Stimulated activated naive B cell treated with anti-CD40 and anti-IgM and Interleukin-4, amounts not matched to agents 10 μg/mL and 1 μg/mL and 100 μg/mL, for 72 hours (primary cell): Measurements from ENCODE around the gene TAS1R2.

Experiments
- ATAC-seq, 2 donors: fragments of 150-1000 bp; cut with Tn5 transposase; replicated peaks; 2 replicates each; pipeline ENCODE4 v1.10.0; 2021; ENCODE audit warnings: moderate library complexity in 1 of 2
- DNase-seq: peaks from one replicate; pipeline ENCODE4 v3.0.0; 2021
- H3K27ac Mint-ChIP-seq: one replicate; pipeline ENCODE4 v1.8.0; 2022; ENCODE audit warnings: mild to moderate bottlenecking, mixed read lengths
- H3K27me3 Mint-ChIP-seq, 2 donors: one replicate each; pipeline ENCODE4 v1.8.0; 2022; ENCODE audit warnings: mixed read lengths in 2 of 2
- H3K36me3 Mint-ChIP-seq, 2 donors: one replicate each; pipeline ENCODE4 v1.8.0; 2022; ENCODE audit warnings: mixed read lengths in 2 of 2, mild to moderate bottlenecking in 1 of 2
- H3K4me1 Mint-ChIP-seq, 2 donors: one replicate each; pipeline ENCODE4 v1.8.0; 2022; ENCODE audit warnings: mixed read lengths in 2 of 2, mild to moderate bottlenecking in 1 of 2
- H3K4me3 Mint-ChIP-seq, 2 donors: one replicate each; pipeline ENCODE4 v1.8.0; 2022; ENCODE audit warnings: mild to moderate bottlenecking in 2 of 2, mixed read lengths in 2 of 2, moderate library complexity in 1 of 2
- H3K9me3 Mint-ChIP-seq, 2 donors: one replicate each; pipeline ENCODE4 v1.8.0; 2022; ENCODE audit warnings: mixed read lengths in 2 of 2, mild to moderate bottlenecking in 1 of 2

TAS1R2 gene

GRCh38 chr1:18814874-18815531 lies 44.5 kb downstream of the TAS1R2 start:
- H3K9me3 Mint-ChIP-seq: no peaks in the 10 kb centered on the region
- no peak overlapping the region for H3K27ac Mint-ChIP-seq
- no peak for DNase-seq
- peaks cover 51 to 54% of the 10 kb centered on the region in 2 donors for H3K27me3 Mint-ChIP-seq
- no peaks in the 10 kb centered on the region for H3K36me3 Mint-ChIP-seq
- ATAC-seq: no peak
- H3K4me1 Mint-ChIP-seq: no peaks in the 10 kb centered on the region
- no peak overlapping the region for H3K4me3 Mint-ChIP-seq

GRCh38 chr1:18814425-18814824 lies 45.0 kb downstream of the TAS1R2 start:
- Mint-ChIP-seq H3K36me3 (no peaks in the 10 kb centered on the region), H3K4me3 (no peak overlapping the region), H3K4me1 (no peaks in the 10 kb centered on the region), H3K27me3 (peaks cover 45 to 48% of the 10 kb centered on the region in 2 donors), H3K9me3 (no peaks in the 10 kb centered on the region), H3K27ac (no peak overlapping the region)
- ATAC-seq (no peak), DNase-seq (no peak)

GRCh38 chr1:18812453-18812939 lies 47.0 kb downstream of the TAS1R2 start:
- Mint-ChIP-seq H3K27me3 (peaks cover 33 to 40% of the 10 kb centered on the region in 2 donors), H3K4me3 (no peak overlapping the region), H3K36me3 (no peaks in the 10 kb centered on the region), H3K9me3 (no peaks in the 10 kb centered on the region), H3K27ac (no peak overlapping the region), H3K4me1 (no peaks in the 10 kb centered on the region)
- DNase-seq: no peak
- ATAC-seq: no peak

GRCh38 chr1:18811733-18812452 lies 47.6 kb downstream of the TAS1R2 start:
- H3K4me1 Mint-ChIP-seq: no peaks in the 10 kb centered on the region
- DNase-seq: no peak
- H3K4me3 Mint-ChIP-seq: no peak overlapping the region
- H3K36me3 Mint-ChIP-seq: no peaks in the 10 kb centered on the region
- no peak overlapping the region for H3K27ac Mint-ChIP-seq
- ATAC-seq: no peak
- peaks cover 27 to 34% of the 10 kb centered on the region in 2 donors for H3K27me3 Mint-ChIP-seq
- no peaks in the 10 kb centered on the region for H3K9me3 Mint-ChIP-seq

- Mint-ChIP-seq H3K4me1 (no peaks in the 10 kb centered on the region), H3K4me3 (no peak overlapping the region), H3K36me3 (no peaks in the 10 kb centered on the region), H3K9me3 (no peaks in the 10 kb centered on the region), H3K27ac (no peak overlapping the region), H3K27me3 (peaks cover 25 to 32% of the 10 kb centered on the region in 2 donors)
- ATAC-seq (no peak), DNase-seq (no peak)
Measured at GRCh38 chr1:18809953-18810899, 49.2 kb downstream of the TAS1R2 start.

- no peak overlapping the region for H3K4me3 Mint-ChIP-seq
- no peaks in the 10 kb centered on the region for H3K4me1 Mint-ChIP-seq
- DNase-seq (no peak), ATAC-seq (no peak)
- H3K27me3 Mint-ChIP-seq: peaks cover 35 to 38% of the 10 kb centered on the region in 2 donors
- no peaks in the 10 kb centered on the region for H3K36me3 Mint-ChIP-seq
- no peaks in the 10 kb centered on the region for H3K9me3 Mint-ChIP-seq
- no peak overlapping the region for H3K27ac Mint-ChIP-seq
Measured at GRCh38 chr1:18808550-18808949, 50.9 kb downstream of the TAS1R2 start.

- no peak overlapping the region for H3K27ac Mint-ChIP-seq
- H3K27me3 Mint-ChIP-seq: peaks cover 28 to 35% of the 10 kb centered on the region in 2 donors
Measured at GRCh38 chr1:18807334-18808063, 52.0 kb downstream of the TAS1R2 start.

GRCh38 chr1:18805925-18806849 lies 53.3 kb downstream of the TAS1R2 start:
- Mint-ChIP-seq H3K4me1 (no peaks in the 10 kb centered on the region), H3K36me3 (no peaks in the 10 kb centered on the region), H3K9me3 (no peaks in the 10 kb centered on the region), H3K27ac (no peak overlapping the region), H3K27me3 (peaks cover 17 to 26% of the 10 kb centered on the region in 2 donors), H3K4me3 (no peak overlapping the region)
- ATAC-seq (no peak), DNase-seq (no peak)

More at GRCh38 chr1:18807334-18808063, 52.0 kb downstream of the TAS1R2 start:
- Mint-ChIP-seq H3K4me1 (no peaks in the 10 kb centered on the region), H3K4me3 (no peak overlapping the region), H3K9me3 (no peaks in the 10 kb centered on the region), H3K36me3 (no peaks in the 10 kb centered on the region)
- no peak for ATAC-seq
- DNase-seq: no peak

- no peaks in the 10 kb centered on the region for H3K9me3 Mint-ChIP-seq
- peaks cover 17 to 19% of the 10 kb centered on the region in 2 donors for H3K27me3 Mint-ChIP-seq
- DNase-seq (no peak), ATAC-seq (no peak)
- H3K4me3 Mint-ChIP-seq: no peak overlapping the region
- no peaks in the 10 kb centered on the region for H3K36me3 Mint-ChIP-seq
- no peak overlapping the region for H3K27ac Mint-ChIP-seq
- no peaks in the 10 kb centered on the region for H3K4me1 Mint-ChIP-seq
Measured at GRCh38 chr1:18805150-18805879, 54.1 kb downstream of the TAS1R2 start.

- H3K4me1 Mint-ChIP-seq: no peaks in the 10 kb centered on the region
- ATAC-seq: no peak
- no peak overlapping the region for H3K27ac Mint-ChIP-seq
- no peak overlapping the region for H3K4me3 Mint-ChIP-seq
- no peak for DNase-seq
- H3K36me3 Mint-ChIP-seq: no peaks in the 10 kb centered on the region
- peaks cover 17 to 18% of the 10 kb centered on the region in 2 donors for H3K27me3 Mint-ChIP-seq
- H3K9me3 Mint-ChIP-seq: no peaks in the 10 kb centered on the region
Measured at GRCh38 chr1:18803851-18804250, 55.6 kb downstream of the TAS1R2 start.

GRCh38 chr1:18803151-18803791 lies 56.2 kb downstream of the TAS1R2 start:
- Mint-ChIP-seq H3K9me3 (no peaks in the 10 kb centered on the region), H3K36me3 (no peaks in the 10 kb centered on the region), H3K4me1 (no peaks in the 10 kb centered on the region), H3K4me3 (no peak overlapping the region), H3K27me3 (peaks cover 17% of the 10 kb centered on the region in 2 donors), H3K27ac (no peak overlapping the region)
- no peak for DNase-seq
- ATAC-seq: no peak

- no peaks in the 10 kb centered on the region for H3K36me3 Mint-ChIP-seq
- H3K4me1 Mint-ChIP-seq: no peaks in the 10 kb centered on the region
- ATAC-seq: no peak
- H3K9me3 Mint-ChIP-seq: no peaks in the 10 kb centered on the region
- no peak overlapping the region for H3K27ac Mint-ChIP-seq
- no peak overlapping the region for H3K4me3 Mint-ChIP-seq
- peaks cover 11 to 17% of the 10 kb centered on the region in 2 donors for H3K27me3 Mint-ChIP-seq
- no peak for DNase-seq
Measured at GRCh38 chr1:18802231-18802630, 57.2 kb downstream of the TAS1R2 start.
